Stimulated activated memory B cell treated with anti-CD40 and anti-IgM and Interleukin-4, amounts not matched to agents 10 μg/mL and 1 μg/mL and 100 μg/mL, for 72 hours (primary cell): ENCODE measurements around the gene HGF.
"Not testable (repeated sequence)": the region's sequence is repeated elsewhere in the genome, so short reads cannot be mapped to it uniquely, and the experiment has no call there.

ENCODE experiments used
- ATAC-seq: fragments of 150-1000 bp; cut with Tn5 transposase; 2 replicates; pipeline ENCODE4 v1.10.0; 2021
- H3K27ac Mint-ChIP-seq: one replicate; pipeline ENCODE4 v1.8.0; 2022; ENCODE audit warnings: mild to moderate bottlenecking, mixed read lengths
- H3K27me3 Mint-ChIP-seq: one replicate; pipeline ENCODE4 v1.8.0; 2022; ENCODE audit warnings: mixed read lengths
- H3K36me3 Mint-ChIP-seq: one replicate; pipeline ENCODE4 v1.8.0; 2022; ENCODE audit warnings: mixed read lengths
- H3K4me1 Mint-ChIP-seq: one replicate; pipeline ENCODE4 v1.8.0; 2022; ENCODE audit warnings: mixed read lengths
- H3K4me3 Mint-ChIP-seq: one replicate; pipeline ENCODE4 v1.8.0; 2022; ENCODE audit warnings: mild to moderate bottlenecking, moderate library complexity, mixed read lengths
- H3K9me3 Mint-ChIP-seq: one replicate; pipeline ENCODE4 v1.8.0; 2022; ENCODE audit warnings: mixed read lengths

Gene HGF

GRCh38 chr7:81769891-81770727 is at the start of gene HGF:
HGF (minus strand) TSS chr7:81770047; CDS start chr7:81769971, 76 bp downstream.
- peaks cover 7% of the 10 kb centered on the region for H3K9me3 Mint-ChIP-seq
- no peaks in the 10 kb centered on the region for H3K4me1 Mint-ChIP-seq
- ATAC-seq = no peak
- no peaks in the 10 kb centered on the region for H3K27me3 Mint-ChIP-seq
- no peak within 1 kb of the TSS for H3K27ac Mint-ChIP-seq
- no peaks in the 10 kb centered on the region for H3K36me3 Mint-ChIP-seq
- H3K4me3 Mint-ChIP-seq = peak within 1 kb of the TSS; percentile 9

- Mint-ChIP-seq H3K4me1 (no peaks in the 10 kb centered on the region), H3K27me3 (no peaks in the 10 kb centered on the region), H3K27ac (no peak overlapping the region), H3K36me3 (no peaks in the 10 kb centered on the region), H3K9me3 (peaks cover 3% of the 10 kb centered on the region), H3K4me3 (no peak overlapping the region)
- no peak for ATAC-seq
Measured at GRCh38 chr7:81816312-81816711, 46.5 kb upstream of the HGF start.

GRCh38 chr7:81812866-81813476 is 43.1 kb upstream of the HGF start:
- H3K9me3 Mint-ChIP-seq, H3K27me3 Mint-ChIP-seq, H3K27ac Mint-ChIP-seq: not testable (repeated sequence)

GRCh38 chr7:81811956-81812865 is 42.4 kb upstream of the HGF start:
- H3K27me3 Mint-ChIP-seq = no peaks in the 10 kb centered on the region
- no peak for ATAC-seq
- no peaks in the 10 kb centered on the region for H3K36me3 Mint-ChIP-seq
- H3K9me3 Mint-ChIP-seq = peaks cover 3% of the 10 kb centered on the region
- H3K4me1 Mint-ChIP-seq = no peaks in the 10 kb centered on the region
- H3K27ac Mint-ChIP-seq = no peak overlapping the region
- no peak overlapping the region for H3K4me3 Mint-ChIP-seq

More at GRCh38 chr7:81812866-81813476, 43.1 kb upstream of the HGF start:
- H3K4me3 Mint-ChIP-seq, H3K36me3 Mint-ChIP-seq, H3K4me1 Mint-ChIP-seq, ATAC-seq: not testable (repeated sequence)

- no peak for ATAC-seq
- H3K27ac Mint-ChIP-seq = no peak overlapping the region
Measured at GRCh38 chr7:81810476-81811155, 40.8 kb upstream of the HGF start.

GRCh38 chr7:81808310-81808709 is 38.5 kb upstream of the HGF start:
- not testable (repeated sequence) for H3K27me3 Mint-ChIP-seq, H3K27ac Mint-ChIP-seq, H3K9me3 Mint-ChIP-seq, H3K4me1 Mint-ChIP-seq, H3K4me3 Mint-ChIP-seq, ATAC-seq, H3K36me3 Mint-ChIP-seq

More at GRCh38 chr7:81810476-81811155, 40.8 kb upstream of the HGF start:
- Mint-ChIP-seq H3K27me3 (no peaks in the 10 kb centered on the region), H3K4me1 (no peaks in the 10 kb centered on the region), H3K4me3 (no peak overlapping the region), H3K9me3 (peaks cover 3% of the 10 kb centered on the region), H3K36me3 (no peaks in the 10 kb centered on the region)

GRCh38 chr7:81803267-81803666 is 33.4 kb upstream of the HGF start:
- Mint-ChIP-seq H3K27ac (no peak overlapping the region), H3K9me3 (peaks cover 6% of the 10 kb centered on the region), H3K27me3 (no peaks in the 10 kb centered on the region), H3K36me3 (no peaks in the 10 kb centered on the region), H3K4me1 (no peaks in the 10 kb centered on the region), H3K4me3 (no peak overlapping the region)
- no peak for ATAC-seq

GRCh38 chr7:81802251-81802650 is 32.4 kb upstream of the HGF start:
- Mint-ChIP-seq H3K9me3 (peaks cover 6% of the 10 kb centered on the region), H3K36me3 (no peaks in the 10 kb centered on the region), H3K27ac (no peak overlapping the region), H3K4me3 (no peak overlapping the region), H3K4me1 (no peaks in the 10 kb centered on the region), H3K27me3 (no peaks in the 10 kb centered on the region)
- no peak for ATAC-seq

GRCh38 chr7:81801532-81801931 is 31.7 kb upstream of the HGF start:
- no peaks in the 10 kb centered on the region for H3K4me1 Mint-ChIP-seq
- H3K9me3 Mint-ChIP-seq = peaks cover 6% of the 10 kb centered on the region
- no peaks in the 10 kb centered on the region for H3K36me3 Mint-ChIP-seq
- H3K27me3 Mint-ChIP-seq = no peaks in the 10 kb centered on the region
- no peak overlapping the region for H3K4me3 Mint-ChIP-seq
- ATAC-seq = no peak
- no peak overlapping the region for H3K27ac Mint-ChIP-seq

- H3K4me3 Mint-ChIP-seq = no peak overlapping the region
- H3K27me3 Mint-ChIP-seq = no peaks in the 10 kb centered on the region
- H3K36me3 Mint-ChIP-seq = no peaks in the 10 kb centered on the region
- ATAC-seq = no peak
- H3K4me1 Mint-ChIP-seq = no peaks in the 10 kb centered on the region
- H3K27ac Mint-ChIP-seq = no peak overlapping the region
- H3K9me3 Mint-ChIP-seq = no peaks in the 10 kb centered on the region
Measured at GRCh38 chr7:81791568-81792518, 22.0 kb upstream of the HGF start.

- H3K4me3 Mint-ChIP-seq = no peak overlapping the region
- H3K27ac Mint-ChIP-seq = no peak overlapping the region
- H3K27me3 Mint-ChIP-seq = no peaks in the 10 kb centered on the region
- no peaks in the 10 kb centered on the region for H3K4me1 Mint-ChIP-seq
- no peaks in the 10 kb centered on the region for H3K9me3 Mint-ChIP-seq
- ATAC-seq = no peak
- H3K36me3 Mint-ChIP-seq = no peaks in the 10 kb centered on the region
Measured at GRCh38 chr7:81790686-81791085, 20.8 kb upstream of the HGF start.

GRCh38 chr7:81790120-81790500 is 20.3 kb upstream of the HGF start:
- H3K27me3 Mint-ChIP-seq = no peaks in the 10 kb centered on the region
- H3K4me3 Mint-ChIP-seq = no peak overlapping the region
- no peaks in the 10 kb centered on the region for H3K4me1 Mint-ChIP-seq
- no peak for ATAC-seq
- H3K9me3 Mint-ChIP-seq = no peaks in the 10 kb centered on the region
- H3K27ac Mint-ChIP-seq = no peak overlapping the region
- no peaks in the 10 kb centered on the region for H3K36me3 Mint-ChIP-seq

GRCh38 chr7:81789406-81790119 is 19.7 kb upstream of the HGF start:
- H3K36me3 Mint-ChIP-seq = no peaks in the 10 kb centered on the region
- H3K27ac Mint-ChIP-seq = no peak overlapping the region
- no peaks in the 10 kb centered on the region for H3K4me1 Mint-ChIP-seq
- ATAC-seq = no peak
- H3K27me3 Mint-ChIP-seq = no peaks in the 10 kb centered on the region
- no peak overlapping the region for H3K4me3 Mint-ChIP-seq
- no peaks in the 10 kb centered on the region for H3K9me3 Mint-ChIP-seq
